GM12878 (cell line): ENCODE data around the gene CAMKMT. TPM values are rescaled to one million over a fixed set of nuclear protein-coding genes. Genes with fewer than 3 reads are reported as not detected.
A peak's percentile ranks its signal among the peaks of the same experiment; 100 is the strongest.

Experiments used
- BRCA1 ChIP-seq: IDR thresholded peaks from 2 replicates; pipeline ENCODE4 v1.6.1; 2011; ENCODE audit warnings: low read depth, low read length, improper control_type of control experiment
- CHD2 ChIP-seq: IDR thresholded peaks from 2 replicates; pipeline ENCODE4 v1.6.1; 2011; ENCODE audit warnings: low read depth, low read length, improper control_type of control experiment, borderline replicate concordance
- EGR1 ChIP-seq, 2 experiments: IDR thresholded peaks; 1 replicate in 1 of 2; 2 replicates in 1 of 2; pipeline ENCODE4 v1.6.1; 2011 to 2012; ENCODE audit warnings: low read depth in 2 of 2, low read length in 2 of 2, borderline replicate concordance in 1 of 2, mild to moderate bottlenecking in 1 of 2, moderate library complexity in 1 of 2
- ESRRA ChIP-seq: IDR thresholded peaks from 2 replicates; pipeline ENCODE4 v1.6.1; 2012; ENCODE audit warnings: mild to moderate bottlenecking, low read length, improper control_type of control experiment
- HDAC6 ChIP-seq: fragments of 200-600 bp; sonication (generic); IDR thresholded peaks from one replicate; pipeline ENCODE4 v1.8.0; 2017; ENCODE audit warnings: antibody characterized with exemption; ENCODE audit not compliant: unreplicated experiment
- HDGF ChIP-seq: fragments of 450-650 bp; IDR thresholded peaks from 2 replicates; pipeline ENCODE4 v1.6.1; 2016; ENCODE audit warnings: antibody characterized with exemption
- KAT2A ChIP-seq: conservative IDR thresholded peaks from 2 replicates; pipeline ENCODE4 v1.6.1; 2011; ENCODE audit warnings: low read depth, low read length; ENCODE audit not compliant: control insufficient read depth
- MXI1 ChIP-seq: fragments of 150-350 bp; IDR thresholded peaks from 2 replicates; pipeline ENCODE4 v1.6.1; 2011; ENCODE audit warnings: low read depth, mild to moderate bottlenecking, inconsistent platforms, low read length, improper control_type of control experiment
- MYC ChIP-seq: IDR thresholded peaks from 2 replicates; pipeline ENCODE4 v1.6.1; 2011; ENCODE audit warnings: mild to moderate bottlenecking, low read length, moderate library complexity, inconsistent platforms; ENCODE audit not compliant: insufficient read depth, insufficient replicate concordance, insufficient read length, severe bottlenecking
- NR2C2 ChIP-seq: IDR thresholded peaks from 2 replicates; pipeline ENCODE4 v1.6.1; 2011; ENCODE audit warnings: borderline replicate concordance, low read depth; ENCODE audit not compliant: control insufficient read depth, insufficient read length
- RAD21 ChIP-seq: IDR thresholded peaks from 2 replicates; pipeline ENCODE4 v1.6.1; 2011; ENCODE audit warnings: mild to moderate bottlenecking, low read depth, low read length, moderate library complexity; ENCODE audit not compliant: insufficient read depth
- RBBP5 ChIP-seq: fragments of 200-600 bp; sonication (generic); conservative IDR thresholded peaks from 2 replicates; pipeline ENCODE4 v1.6.1; 2016
- RELA ChIP-seq: fragments of 450-650 bp; IDR thresholded peaks from 2 replicates; pipeline ENCODE4 v1.8.0; 2014; ENCODE audit warnings: borderline replicate concordance; ENCODE audit not compliant: partially characterized antibody
- SIN3A ChIP-seq: IDR thresholded peaks from 2 replicates; pipeline ENCODE4 v1.6.1; 2012; ENCODE audit warnings: low read depth, low read length, improper control_type of control experiment
- SMC3 ChIP-seq: IDR thresholded peaks from 2 replicates; pipeline ENCODE4 v1.6.1; 2011; ENCODE audit warnings: low read length, improper control_type of control experiment, borderline replicate concordance
- SUZ12 ChIP-seq: fragments of 200-600 bp; sonication (generic); IDR thresholded peaks from one replicate; pipeline ENCODE4 v1.6.1; 2018; ENCODE audit warnings: antibody characterized with exemption, mild to moderate bottlenecking; ENCODE audit not compliant: unreplicated experiment
- WRNIP1 ChIP-seq: IDR thresholded peaks from 2 replicates; pipeline ENCODE4 v1.6.1; 2011; ENCODE audit warnings: low read depth, low read length, improper control_type of control experiment, borderline replicate concordance
- polyA plus RNA-seq, 11 experiments: library from polyadenylated mRNA; depleted of rRNA in 4 of 11; unstranded in 6 of 11; stranded (reverse) in 5 of 11; fragments of >200 nt; fragmentation: Nextera tagmentation in 4 of 11; fragmentation: Illumina TruSeq in 1 of 11; extraction: Ambion mirVana in 4 of 11; extraction: Trizol in 1 of 11; gene quantifications; 1 replicate in 1 of 11; 2 replicates in 10 of 11; pipeline versions ENCODE4 v1.2.1 to v1.2.3, GENCODE V29; 2011 to 2016; ENCODE audit warnings: inconsistent platforms in 2 of 11, missing spikeins in 2 of 11, low read depth in 1 of 11
- total RNA-seq, 4 experiments: library from RNA; depleted of rRNA in 3 of 4; stranded (reverse); fragments of >200 nt in 3 of 4; fragmentation: Illumina TruSeq in 1 of 4; extraction: Trizol in 1 of 4; gene quantifications; 2 replicates each; pipeline versions ENCODE4 v1.2.1 to v1.2.3, GENCODE V29; 2013 to 2021
- TF ChIP-seq, protein P1 (sequence below): IDR thresholded peaks from 2 replicates; pipeline ENCODE4 v1.6.1; 2011; ENCODE audit warnings: low read depth, mild to moderate bottlenecking, low read length, moderate library complexity, borderline replicate concordance; ENCODE audit errors: extremely low read depth
- TF ChIP-seq, protein P2 (sequence below): IDR thresholded peaks from 2 replicates; pipeline ENCODE4 v1.6.1; 2012; ENCODE audit warnings: low read depth, low read length, improper control_type of control experiment
- TF ChIP-seq, protein P3 (sequence below): fragments of 450-650 bp; formaldehyde crosslinking; IDR thresholded peaks from 2 replicates; pipeline ENCODE4 v1.5.0; 2022; ENCODE audit warnings: mild to moderate bottlenecking, missing genetic modification characterization
- TF ChIP-seq, protein P4 (sequence below): IDR thresholded peaks from 2 replicates; pipeline ENCODE4 v1.6.1; 2012; ENCODE audit warnings: low read depth, low read length, improper control_type of control experiment

CAMKMT gene
- total and polyA plus RNA-seq, 10 of the 15 experiments (the other 5 are each of a cell fraction or from before 2014, with no cell fraction given), result 2.7 to 16.0 (median 11.8) TPM

DNA sequence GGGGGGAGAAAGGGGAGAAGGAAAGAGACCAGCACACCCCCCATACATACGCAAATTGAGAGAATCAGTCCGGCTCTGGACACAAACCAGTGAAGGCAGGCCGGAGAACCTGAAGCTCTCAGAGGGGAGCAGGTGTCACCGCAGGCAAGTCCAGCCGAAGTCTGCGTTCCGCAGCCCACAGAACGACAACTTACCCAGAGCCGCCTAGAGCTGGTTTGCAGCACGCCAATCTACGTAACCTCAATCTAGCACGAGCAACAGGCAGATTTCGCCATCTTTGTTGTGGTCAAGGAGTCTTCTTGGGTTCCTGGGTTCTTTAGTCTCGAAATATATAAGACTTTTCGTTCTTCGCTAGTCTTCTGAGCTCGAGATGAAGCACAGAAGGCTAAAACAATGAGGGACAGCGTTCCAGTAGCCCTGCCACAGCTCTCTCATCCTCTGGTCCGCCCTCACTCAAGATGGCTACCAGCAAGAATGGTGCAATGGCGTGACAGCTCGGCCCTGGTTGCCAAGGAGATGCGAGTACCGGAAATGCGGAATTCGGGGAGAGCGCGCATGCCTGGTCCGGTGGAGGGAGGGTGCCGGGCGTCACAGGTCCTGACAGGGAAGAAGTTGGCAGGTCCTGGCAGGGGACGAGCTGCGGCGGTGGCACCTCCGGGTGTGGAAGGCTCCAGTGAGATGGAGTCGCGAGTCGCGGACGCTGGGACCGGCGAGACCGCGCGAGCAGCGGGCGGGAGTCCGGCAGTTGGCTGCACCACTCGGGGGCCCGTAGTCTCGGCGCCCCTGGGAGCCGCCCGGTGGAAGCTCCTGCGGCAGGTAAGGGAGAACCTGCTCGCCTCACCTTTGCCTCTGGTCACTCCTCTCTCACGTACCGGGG lies at the start of gene CAMKMT, which contains the start of gene PREPL (continued):
- TF ChIP-seq, protein P1, sequence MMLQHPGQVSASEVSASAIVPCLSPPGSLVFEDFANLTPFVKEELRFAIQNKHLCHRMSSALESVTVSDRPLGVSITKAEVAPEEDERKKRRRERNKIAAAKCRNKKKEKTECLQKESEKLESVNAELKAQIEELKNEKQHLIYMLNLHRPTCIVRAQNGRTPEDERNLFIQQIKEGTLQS, result no peak
- TF ChIP-seq MYC (peak; percentile 50), SUZ12 (no peak), KAT2A (no peak), BRCA1 (no peak), HDAC6 (no peak), RELA (peak; percentile 22), RBBP5 (no peak), HDGF (no peak; the same call in 1 of the 2 replicates), EGR1 (IDR thresholded peaks at IDR 0.05; ENCODE audit: borderline replicate concordance in 1 of 2, low read depth in 2 of 2, low read length in 2 of 2) (no peak), SIN3A (peak; percentile 33; the same call in 1 of the 2 replicates), RAD21 (no peak), SMC3 (no peak), NR2C2 (no peak), WRNIP1 (no peak), CHD2 (no peak; the same call in none of the 2 replicates), MXI1 (peak; percentile 92), ESRRA (no peak)
- TF ChIP-seq, protein P2, sequence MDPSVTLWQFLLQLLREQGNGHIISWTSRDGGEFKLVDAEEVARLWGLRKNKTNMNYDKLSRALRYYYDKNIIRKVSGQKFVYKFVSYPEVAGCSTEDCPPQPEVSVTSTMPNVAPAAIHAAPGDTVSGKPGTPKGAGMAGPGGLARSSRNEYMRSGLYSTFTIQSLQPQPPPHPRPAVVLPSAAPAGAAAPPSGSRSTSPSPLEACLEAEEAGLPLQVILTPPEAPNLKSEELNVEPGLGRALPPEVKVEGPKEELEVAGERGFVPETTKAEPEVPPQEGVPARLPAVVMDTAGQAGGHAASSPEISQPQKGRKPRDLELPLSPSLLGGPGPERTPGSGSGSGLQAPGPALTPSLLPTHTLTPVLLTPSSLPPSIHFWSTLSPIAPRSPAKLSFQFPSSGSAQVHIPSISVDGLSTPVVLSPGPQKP, result peak; percentile 31; the same call in 1 of the 2 replicates
- TF ChIP-seq, protein P3, sequence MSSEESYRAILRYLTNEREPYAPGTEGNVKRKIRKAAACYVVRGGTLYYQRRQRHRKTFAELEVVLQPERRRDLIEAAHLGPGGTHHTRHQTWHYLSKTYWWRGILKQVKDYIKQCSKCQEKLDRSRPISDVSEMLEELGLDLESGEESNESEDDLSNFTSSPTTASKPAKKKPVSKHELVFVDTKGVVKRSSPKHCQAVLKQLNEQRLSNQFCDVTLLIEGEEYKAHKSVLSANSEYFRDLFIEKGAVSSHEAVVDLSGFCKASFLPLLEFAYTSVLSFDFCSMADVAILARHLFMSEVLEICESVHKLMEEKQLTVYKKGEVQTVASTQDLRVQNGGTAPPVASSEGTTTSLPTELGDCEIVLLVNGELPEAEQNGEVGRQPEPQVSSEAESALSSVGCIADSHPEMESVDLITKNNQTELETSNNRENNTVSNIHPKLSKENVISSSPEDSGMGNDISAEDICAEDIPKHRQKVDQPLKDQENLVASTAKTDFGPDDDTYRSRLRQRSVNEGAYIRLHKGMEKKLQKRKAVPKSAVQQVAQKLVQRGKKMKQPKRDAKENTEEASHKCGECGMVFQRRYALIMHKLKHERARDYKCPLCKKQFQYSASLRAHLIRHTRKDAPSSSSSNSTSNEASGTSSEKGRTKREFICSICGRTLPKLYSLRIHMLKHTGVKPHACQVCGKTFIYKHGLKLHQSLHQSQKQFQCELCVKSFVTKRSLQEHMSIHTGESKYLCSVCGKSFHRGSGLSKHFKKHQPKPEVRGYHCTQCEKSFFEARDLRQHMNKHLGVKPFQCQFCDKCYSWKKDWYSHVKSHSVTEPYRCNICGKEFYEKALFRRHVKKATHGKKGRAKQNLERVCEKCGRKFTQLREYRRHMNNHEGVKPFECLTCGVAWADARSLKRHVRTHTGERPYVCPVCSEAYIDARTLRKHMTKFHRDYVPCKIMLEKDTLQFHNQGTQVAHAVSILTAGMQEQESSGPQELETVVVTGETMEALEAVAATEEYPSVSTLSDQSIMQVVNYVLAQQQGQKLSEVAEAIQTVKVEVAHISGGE (CRISPR knock-in tag), result no peak
- TF ChIP-seq, protein P4, sequence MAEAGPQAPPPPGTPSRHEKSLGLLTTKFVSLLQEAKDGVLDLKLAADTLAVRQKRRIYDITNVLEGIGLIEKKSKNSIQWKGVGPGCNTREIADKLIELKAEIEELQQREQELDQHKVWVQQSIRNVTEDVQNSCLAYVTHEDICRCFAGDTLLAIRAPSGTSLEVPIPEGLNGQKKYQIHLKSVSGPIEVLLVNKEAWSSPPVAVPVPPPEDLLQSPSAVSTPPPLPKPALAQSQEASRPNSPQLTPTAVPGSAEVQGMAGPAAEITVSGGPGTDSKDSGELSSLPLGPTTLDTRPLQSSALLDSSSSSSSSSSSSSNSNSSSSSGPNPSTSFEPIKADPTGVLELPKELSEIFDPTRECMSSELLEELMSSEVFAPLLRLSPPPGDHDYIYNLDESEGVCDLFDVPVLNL, result no peak
